HL-60 (cell line): Measurements from ENCODE around the gene ZIC5.

Source experiments
- DNase-seq, 2 experiments: peaks; one replicate each; pipeline ENCODE4 v3.0.0-alpha.2; 2010 to 2020; ENCODE audit warnings: low read depth in 1 of 2, low spot score in 1 of 2
- H3K27ac ChIP-seq: fragments of 250-450 bp; sonication (Bioruptor Pico); replicated peaks from 2 replicates; pipeline ENCODE4 v1.5.1; 2020; ENCODE audit warnings: mild to moderate bottlenecking, moderate library complexity
- H3K27me3 ChIP-seq: fragments of 250-450 bp; sonication (Bioruptor Pico); 2 replicates; pipeline ENCODE4 v1.5.1; 2021; ENCODE audit warnings: mild to moderate bottlenecking, moderate library complexity; ENCODE audit not compliant: insufficient read depth, poor library complexity, severe bottlenecking
- H3K4me3 ChIP-seq: replicated peaks from 2 replicates; pipeline ENCODE4 v1.5.1; 2011; ENCODE audit warnings: mild to moderate bottlenecking, control low read depth, low read length; ENCODE audit not compliant: insufficient read depth
- CTCF ChIP-seq: IDR thresholded peaks from one replicate; pipeline ENCODE4 v1.5.1; 2011; ENCODE audit warnings: low read length, control low read depth, inconsistent platforms; ENCODE audit not compliant: insufficient read depth
- GABPA ChIP-seq: IDR thresholded peaks from 2 replicates; pipeline ENCODE4 v1.6.1; 2012; ENCODE audit warnings: low read depth
- POLR2AphosphoS5 ChIP-seq: IDR thresholded peaks from 2 replicates; pipeline ENCODE4 v1.6.1; 2012; ENCODE audit warnings: low read depth
- REST ChIP-seq: IDR thresholded peaks from 2 replicates; pipeline ENCODE4 v1.6.1; 2012; ENCODE audit warnings: low read depth; ENCODE audit not compliant: insufficient replicate concordance
- SPI1 ChIP-seq: IDR thresholded peaks from 2 replicates; pipeline ENCODE4 v1.6.1; 2012; ENCODE audit warnings: low read depth, mild to moderate bottlenecking, borderline replicate concordance

ZIC5 gene

GRCh38 chr13:99941086-99941485 is 30.5 kb downstream of the ZIC5 start:
- no peaks in the 10 kb centered on the region for H3K27me3 ChIP-seq
- no peak overlapping the region for H3K4me3 ChIP-seq
- no peak for TF ChIP-seq POLR2AphosphoS5
- no peak for DNase-seq
- no peak overlapping the region for H3K27ac ChIP-seq

GRCh38 chr13:99938635-99939034 is 32.9 kb downstream of the ZIC5 start:
- TF ChIP-seq GABPA = no peak
- TF ChIP-seq POLR2AphosphoS5 = no peak
- no peak for TF ChIP-seq CTCF
- no peak for TF ChIP-seq REST
- no peak for TF ChIP-seq SPI1
- Histone ChIP-seq H3K27me3 (no peaks in the 10 kb centered on the region), H3K4me3 (no peak overlapping the region), H3K27ac (no peak overlapping the region)
- no peak for DNase-seq

GRCh38 chr13:99935772-99936171 is 35.8 kb downstream of the ZIC5 start:
- Histone ChIP-seq H3K4me3 (no peak overlapping the region), H3K27ac (no peak overlapping the region), H3K27me3 (no peaks in the 10 kb centered on the region)
- DNase-seq = no peak
- no peak for TF ChIP-seq SPI1
- no peak for TF ChIP-seq GABPA

- no peak overlapping the region for H3K4me3 ChIP-seq
- H3K27ac ChIP-seq = no peak overlapping the region
- TF ChIP-seq POLR2AphosphoS5 (no peak), REST (no peak), SPI1 (no peak), GABPA (no peak), CTCF (no peak)
- DNase-seq = no peak
- H3K27me3 ChIP-seq = no peaks in the 10 kb centered on the region
These were observed 38.7 kb downstream of the ZIC5 start for GRCh38 chr13:99932912-99933311.

DNA sequence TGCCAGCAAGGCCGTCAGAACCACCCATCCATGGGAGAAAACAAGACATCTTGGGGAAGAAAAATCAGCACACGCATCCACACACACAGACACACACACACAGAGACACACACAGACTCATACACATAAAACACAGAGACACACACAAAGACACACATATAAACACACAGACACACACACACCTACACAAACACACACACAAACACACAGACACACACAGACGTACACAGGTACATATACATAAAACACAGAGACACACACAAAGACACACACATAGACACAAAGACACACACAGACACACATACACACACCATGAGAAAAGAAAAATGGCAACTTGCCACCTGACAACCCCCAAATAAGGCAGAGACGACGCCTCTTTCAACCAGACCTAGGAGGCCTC is 40.6 kb downstream of the ZIC5 start:
- Histone ChIP-seq H3K27me3 (no peaks in the 10 kb centered on the region), H3K4me3 (no peak overlapping the region), H3K27ac (no peak overlapping the region)
- TF ChIP-seq GABPA = no peak
- TF ChIP-seq SPI1 = no peak
- no peak for TF ChIP-seq CTCF
- TF ChIP-seq REST = no peak
- TF ChIP-seq POLR2AphosphoS5 = no peak
- DNase-seq = no peak
